GM19468 (cell line): ENCODE data around the gene ZNF281.
A peak's percentile ranks its signal among the peaks of the same experiment; 100 is the strongest.

Experiments
- ATAC-seq: cut with Tn5 transposase; IDR thresholded peaks from one replicate; pipeline ENCODE4 v1.9.1; 2021; ENCODE audit warnings: mild to moderate bottlenecking, moderate library complexity, moderate number of reproducible peaks; ENCODE audit not compliant: unreplicated experiment; ENCODE audit errors: extremely low read depth

Gene ZNF281

GRCh38 chr1:200392625-200393185 lies 17.1 kb downstream of the ZNF281 start:
- no peak for ATAC-seq

- ATAC-seq = no peak
Measured at GRCh38 chr1:200391747-200392146, 18.1 kb downstream of the ZNF281 start.

- ATAC-seq = no peak
Measured at GRCh38 chr1:200388791-200389190, 21.0 kb downstream of the ZNF281 start.

- no peak for ATAC-seq
Measured at GRCh38 chr1:200386416-200386815, 23.4 kb downstream of the ZNF281 start.

GRCh38 chr1:200384818-200385390 lies 24.9 kb downstream of the ZNF281 start:
- ATAC-seq = no peak

DNA sequence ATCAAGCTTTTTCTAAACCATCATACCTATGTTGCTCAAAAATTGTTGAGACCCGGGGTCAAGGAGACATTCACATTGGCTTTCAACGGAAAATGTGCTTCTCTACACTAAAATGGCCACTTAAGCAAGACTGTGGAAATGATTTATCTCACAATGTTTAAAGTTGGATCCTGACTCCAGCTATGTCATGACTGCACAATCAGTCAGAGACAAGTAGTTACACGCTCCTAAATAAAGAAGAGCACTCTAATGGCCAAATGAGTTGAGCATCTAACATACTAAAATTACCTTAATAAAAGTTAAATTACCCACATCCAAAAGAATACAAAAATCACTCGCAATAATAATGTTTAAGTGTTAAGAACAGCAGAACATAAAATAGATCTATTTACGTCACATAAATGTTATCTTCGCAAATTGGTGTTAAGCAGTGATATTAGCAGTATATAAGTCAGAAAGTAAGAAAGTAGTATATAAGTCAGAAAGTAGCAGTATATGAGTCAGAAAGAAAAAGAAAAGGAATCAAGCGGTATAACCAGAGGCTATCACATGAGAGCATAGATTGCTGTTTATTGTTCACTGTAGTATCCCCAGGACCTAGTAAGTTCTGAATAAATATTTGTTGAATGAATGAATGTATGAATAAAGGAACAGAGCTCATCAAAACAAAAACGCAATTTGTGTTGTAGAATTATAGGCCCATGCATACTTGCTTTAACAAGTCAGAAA lies 28.4 kb downstream of the ZNF281 start:
- ATAC-seq = no peak

GRCh38 chr1:200380589-200381021 lies 29.2 kb downstream of the ZNF281 start:
- ATAC-seq = peak; percentile 38

DNA sequence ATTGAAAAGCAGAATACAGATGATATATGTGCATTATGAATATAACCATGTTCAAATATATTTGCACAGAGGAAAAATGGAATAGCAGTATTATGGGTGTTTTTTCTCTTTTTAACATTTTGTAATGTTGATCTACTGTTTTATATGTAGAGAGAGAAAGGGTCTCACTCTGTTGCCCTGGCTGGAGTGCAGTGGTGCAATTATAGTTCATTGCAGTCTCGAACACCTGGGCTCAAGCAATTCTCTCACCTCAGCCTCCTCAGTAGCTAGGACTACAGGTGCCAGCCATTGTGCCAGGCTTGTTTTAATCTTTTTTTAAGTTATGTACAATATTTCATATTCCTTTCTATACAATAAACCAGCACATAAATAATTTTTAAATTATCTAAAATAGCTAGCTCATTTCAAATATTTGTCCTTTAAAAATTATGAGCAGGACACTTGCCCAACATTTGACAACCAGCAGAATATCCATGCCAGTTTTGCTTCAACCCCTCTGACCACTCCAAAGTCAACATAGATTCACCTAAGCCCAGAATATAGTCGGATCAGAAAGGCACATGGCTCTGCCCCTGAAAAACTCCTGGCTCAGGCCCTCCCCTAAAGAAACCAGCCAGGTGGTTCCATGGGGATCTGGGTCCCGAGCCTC lies 29.8 kb downstream of the ZNF281 start:
- ATAC-seq = no peak

DNA sequence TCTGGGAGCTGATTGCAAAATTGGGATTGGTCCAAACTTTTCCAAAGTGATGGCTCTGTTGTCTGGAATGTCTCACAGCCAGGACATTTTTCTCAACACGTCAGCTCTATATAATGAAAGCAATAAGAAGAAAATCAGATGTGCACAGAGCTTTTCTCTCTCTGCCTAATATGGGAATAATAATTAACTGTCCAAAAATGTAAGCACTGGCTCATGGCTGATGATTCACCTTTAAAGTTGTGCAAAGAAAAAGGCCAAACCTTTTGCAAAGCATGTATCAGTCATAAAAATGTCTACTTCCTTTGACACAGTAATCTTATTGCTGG lies 30.4 kb downstream of the ZNF281 start:
- ATAC-seq = no peak

GRCh38 chr1:200378096-200378495 lies 31.7 kb downstream of the ZNF281 start:
- ATAC-seq = no peak

- no peak for ATAC-seq
Measured at GRCh38 chr1:200376528-200376927, 33.3 kb downstream of the ZNF281 start.

- no peak for ATAC-seq
Measured at GRCh38 chr1:200374569-200375295, 35.1 kb downstream of the ZNF281 start.

GRCh38 chr1:200373811-200374231 lies 36.0 kb downstream of the ZNF281 start:
- no peak for ATAC-seq

DNA sequence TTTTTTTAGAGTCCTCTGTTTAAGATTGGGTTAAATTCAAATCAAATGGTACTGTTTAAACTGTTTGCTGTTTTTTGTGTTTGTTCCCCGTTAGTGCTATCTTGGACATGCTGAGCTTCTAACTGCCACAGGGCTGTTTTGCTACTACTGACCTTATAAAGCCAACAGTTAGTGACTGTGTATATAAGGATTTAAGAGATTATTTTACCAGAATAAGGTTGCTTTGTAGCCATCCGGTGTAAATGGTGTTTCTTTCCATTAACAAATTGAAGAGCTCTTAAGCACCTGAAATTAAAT lies 37.0 kb downstream of the ZNF281 start:
- ATAC-seq = no peak

- no peak for ATAC-seq
Measured at GRCh38 chr1:200372095-200372884, 37.5 kb downstream of the ZNF281 start.

GRCh38 chr1:200369706-200370105 lies 40.1 kb downstream of the ZNF281 start:
- ATAC-seq = no peak

GRCh38 chr1:200369131-200369530 lies 40.7 kb downstream of the ZNF281 start:
- no peak for ATAC-seq

GRCh38 chr1:200368556-200368955 lies 41.3 kb downstream of the ZNF281 start:
- ATAC-seq = no peak

- no peak for ATAC-seq
Measured at GRCh38 chr1:200367841-200368534, 41.8 kb downstream of the ZNF281 start.
